HEK293 (cell line): ENCODE results near the gene COPS2.

Experiments
- GLIS1 ChIP-seq: fragments of 450-650 bp; formaldehyde crosslinking; IDR thresholded peaks from 2 replicates; pipeline ENCODE4 v1.5.1; 2016; ENCODE audit warnings: missing biosample characterization, missing genetic modification characterization
- GLIS2 ChIP-seq: fragments of 450-650 bp; formaldehyde crosslinking; IDR thresholded peaks from 2 replicates; pipeline ENCODE4 v1.5.1; 2016; ENCODE audit warnings: missing biosample characterization, missing genetic modification characterization
- IKZF3 ChIP-seq: fragments of 450-650 bp; IDR thresholded peaks from 2 replicates; pipeline ENCODE4 v1.5.0; 2018; ENCODE audit warnings: missing biosample characterization, mild to moderate bottlenecking, missing genetic modification characterization, moderate library complexity
- OSR2 ChIP-seq: fragments of 450-650 bp; formaldehyde crosslinking; IDR thresholded peaks from 2 replicates; pipeline ENCODE4 v1.5.1; 2016; ENCODE audit warnings: missing biosample characterization, missing genetic modification characterization
- PATZ1 ChIP-seq: fragments of 450-650 bp; formaldehyde crosslinking; IDR thresholded peaks from 2 replicates; pipeline ENCODE4 v1.5.1; 2016; ENCODE audit warnings: missing biosample characterization, missing genetic modification characterization
- PBX3 ChIP-seq: sonication (generic); formaldehyde crosslinking; IDR thresholded peaks from 2 replicates; pipeline ENCODE4 v1.8.1; 2022; ENCODE audit warnings: mild to moderate bottlenecking, moderate library complexity, missing genetic modification reagents
- PRDM4 ChIP-seq: fragments of 450-650 bp; formaldehyde crosslinking; IDR thresholded peaks from 2 replicates; pipeline ENCODE4 v1.5.1; 2017; ENCODE audit warnings: missing biosample characterization, missing genetic modification characterization
- ZBTB44 ChIP-seq: fragments of 450-650 bp; IDR thresholded peaks from 2 replicates; pipeline ENCODE4 v1.5.1; 2018; ENCODE audit warnings: missing biosample characterization, mild to moderate bottlenecking, missing genetic modification characterization
- ZBTB48 ChIP-seq: fragments of 450-650 bp; formaldehyde crosslinking; IDR thresholded peaks from 2 replicates; pipeline ENCODE4 v1.5.1; 2016; ENCODE audit warnings: missing biosample characterization, missing genetic modification characterization
- ZBTB8A ChIP-seq: fragments of 450-650 bp; formaldehyde crosslinking; IDR thresholded peaks from 2 replicates; pipeline ENCODE4 v1.5.1; 2016; ENCODE audit warnings: missing biosample characterization, missing genetic modification characterization
- ZIC2 ChIP-seq: fragments of 450-650 bp; formaldehyde crosslinking; IDR thresholded peaks from 2 replicates; pipeline ENCODE4 v1.5.1; 2016; ENCODE audit warnings: missing biosample characterization, missing genetic modification characterization
- ZNF335 ChIP-seq: fragments of 450-650 bp; formaldehyde crosslinking; conservative IDR thresholded peaks from 2 replicates; pipeline ENCODE4 v1.5.1; 2016; ENCODE audit warnings: missing biosample characterization, missing genetic modification characterization
- ZNF350 ChIP-seq: fragments of 450-650 bp; formaldehyde crosslinking; IDR thresholded peaks from 2 replicates; pipeline ENCODE4 v1.5.0; 2017; ENCODE audit warnings: missing biosample characterization, mild to moderate bottlenecking, missing genetic modification characterization
- ZNF501 ChIP-seq: fragments of 450-650 bp; formaldehyde crosslinking; IDR thresholded peaks from 2 replicates; pipeline ENCODE4 v1.5.1; 2016; ENCODE audit warnings: missing biosample characterization, missing genetic modification characterization
- ZNF518A ChIP-seq: fragments of 450-650 bp; formaldehyde crosslinking; conservative IDR thresholded peaks from 2 replicates; pipeline ENCODE4 v1.5.1; 2016; ENCODE audit warnings: low read depth, missing biosample characterization, missing genetic modification characterization
- ZNF561 ChIP-seq: fragments of 450-650 bp; IDR thresholded peaks from 2 replicates; pipeline ENCODE4 v1.5.1; 2018; ENCODE audit warnings: missing biosample characterization, missing genetic modification characterization, borderline replicate concordance
- ZNF585B ChIP-seq: fragments of 450-650 bp; formaldehyde crosslinking; IDR thresholded peaks from 2 replicates; pipeline ENCODE4 v1.5.1; 2016; ENCODE audit warnings: missing biosample characterization, missing genetic modification characterization
- ZNF600 ChIP-seq: fragments of 450-650 bp; formaldehyde crosslinking; IDR thresholded peaks from 2 replicates; pipeline ENCODE4 v1.5.1; 2016; ENCODE audit warnings: missing biosample characterization, missing genetic modification characterization
- ZNF660 ChIP-seq: fragments of 450-650 bp; IDR thresholded peaks from 2 replicates; pipeline ENCODE4 v1.5.1; 2018; ENCODE audit warnings: missing biosample characterization, mild to moderate bottlenecking, missing genetic modification characterization
- ZNF692 ChIP-seq: fragments of 450-650 bp; formaldehyde crosslinking; IDR thresholded peaks from 2 replicates; pipeline ENCODE4 v1.5.1; 2016; ENCODE audit warnings: missing biosample characterization, missing genetic modification characterization

Gene COPS2

GRCh38 chr15:49169880-49170597 lies 14.6 kb upstream of the COPS2 start, which contains the start of gene GALK2 (continued):
- TF ChIP-seq PBX3 (CRISPR knock-in tag) = 0 out of 2 replicates have a peak, but pooled peaks have one; percentile 34
- TF ChIP-seq ZBTB48 (tag by site-specific recombination) = peak; percentile 91
- peak; percentile 49 for TF ChIP-seq ZBTB8A
- TF ChIP-seq PATZ1 = peak; percentile 51; the same call in 1 of the 2 replicates
- TF ChIP-seq OSR2 = peak; percentile 96
- peak; percentile 13; the same call in 1 of the 2 replicates for TF ChIP-seq ZNF660 (tag by site-specific recombination)
- TF ChIP-seq PRDM4 (tag by site-specific recombination) = peak; percentile 68; the same call in 1 of the 2 replicates
- no peak; the same call in 1 of the 2 replicates for TF ChIP-seq ZBTB44 (tag by site-specific recombination)
- peak; percentile 82 for TF ChIP-seq ZNF600 (tag by site-specific recombination)
- TF ChIP-seq IKZF3 (tag by site-specific recombination) = peak; percentile 82
- peak; percentile 51; the same call in 1 of the 2 replicates for TF ChIP-seq ZNF518A
- TF ChIP-seq ZIC2 (tag by site-specific recombination) = peak; percentile 55
- TF ChIP-seq ZNF561 = 0 out of 2 replicates have a peak, but pooled peaks have one; percentile 29
- peak; percentile 68 for TF ChIP-seq ZNF692 (tag by site-specific recombination)
- peak; percentile 82 for TF ChIP-seq GLIS2 (tag by site-specific recombination)
- TF ChIP-seq ZNF501 = peak; percentile 56; the same call in 1 of the 2 replicates
- no peak for TF ChIP-seq ZNF350 (tag by site-specific recombination)
- no peak for TF ChIP-seq ZNF585B (tag by site-specific recombination)
- TF ChIP-seq ZNF335 (tag by site-specific recombination) = no peak; the same call in 1 of the 2 replicates
- peak; percentile 45 for TF ChIP-seq GLIS1
